Keratinocyte (primary cell): Measurements from ENCODE around the gene WNT9A. TPM values are rescaled to one million over a fixed set of nuclear protein-coding genes. Genes with fewer than 3 reads are reported as not detected.

Experiments used
- DNase-seq: peaks from one replicate; pipeline ENCODE4 v3.0.0-alpha.2; 2011; ENCODE audit warnings: low read depth, missing footprints, low spot score
- FAIRE-seq: peaks from 2 replicates; lab custom pipeline; 2011; peaks lifted over from hg19 to GRCh38; lab: Jason Lieb, UNC
- H2AFZ ChIP-seq: 2 replicates; pipeline ENCODE4 v1.6.0; 2012; ENCODE audit warnings: low read length, control low read depth, inconsistent platforms; ENCODE audit not compliant: control insufficient read depth
- H3K27ac ChIP-seq: 2 replicates; pipeline ENCODE4 v1.5.1; 2011; ENCODE audit warnings: low read length; ENCODE audit not compliant: control insufficient read depth, insufficient read depth
- H3K27me3 ChIP-seq: 3 replicates; pipeline ENCODE4 v1.6.0; 2011; ENCODE audit warnings: low read length; ENCODE audit not compliant: control insufficient read depth, insufficient read depth; ENCODE audit errors: extremely low read depth
- H3K36me3 ChIP-seq, 2 experiments: 2 replicates in 1 of 2; 3 replicates in 1 of 2; pipeline ENCODE4 v1.5.1; 2011; ENCODE audit warnings: low read length in 2 of 2, mild to moderate bottlenecking in 1 of 2; ENCODE audit not compliant: control insufficient read depth in 2 of 2, insufficient read depth in 2 of 2; ENCODE audit errors: extremely low read depth in 1 of 2
- H3K4me1 ChIP-seq: 3 replicates; pipeline ENCODE4 v1.5.1; 2011; ENCODE audit warnings: low read length; ENCODE audit not compliant: control insufficient read depth, insufficient read depth; ENCODE audit errors: extremely low read depth
- H3K4me2 ChIP-seq: 3 replicates; pipeline ENCODE4 v1.6.0; 2011; ENCODE audit warnings: low read depth, low read length; ENCODE audit not compliant: control insufficient read depth, insufficient read depth; ENCODE audit errors: extremely low read depth
- H3K4me3 ChIP-seq, 3 experiments: fragments of 200-600 bp in 1 of 3; sonication (generic) in 1 of 3; 2 replicates in 2 of 3; 3 replicates in 1 of 3; pipeline ENCODE4 v1.5.1; 2011 to 2016; ENCODE audit warnings: low read length in 3 of 3, mild to moderate bottlenecking in 3 of 3, control low read depth in 2 of 3, inconsistent platforms in 1 of 3, low read depth in 1 of 3, mixed read lengths in 1 of 3, mixed run types in 1 of 3, moderate library complexity in 1 of 3; ENCODE audit not compliant: control insufficient read depth in 2 of 3, insufficient read depth in 2 of 3; ENCODE audit errors: extremely low read depth in 1 of 3
- H3K79me2 ChIP-seq: 2 replicates; pipeline ENCODE4 v1.6.0; 2012; ENCODE audit warnings: low read length; ENCODE audit not compliant: control insufficient read depth, insufficient read depth
- H3K9ac ChIP-seq: 3 replicates; pipeline ENCODE4 v1.6.0; 2011; ENCODE audit warnings: low read length; ENCODE audit not compliant: control insufficient read depth, insufficient read depth; ENCODE audit errors: extremely low read depth
- H3K9me1 ChIP-seq: 3 replicates; pipeline ENCODE4 v1.6.0; 2011; ENCODE audit warnings: low read length; ENCODE audit not compliant: control insufficient read depth, insufficient read depth; ENCODE audit errors: extremely low read depth
- H3K9me3 ChIP-seq: 2 replicates; pipeline ENCODE4 v1.5.1; 2012; ENCODE audit warnings: low read depth, low read length; ENCODE audit not compliant: control insufficient read depth
- H4K20me1 ChIP-seq: 3 replicates; pipeline ENCODE4 v1.6.0; 2011; ENCODE audit warnings: low read length; ENCODE audit not compliant: control insufficient read depth, insufficient read depth; ENCODE audit errors: extremely low read depth
- EZH2 ChIP-seq: IDR thresholded peaks from one replicate; pipeline ENCODE4 v1.6.1; 2012; ENCODE audit warnings: inconsistent platforms, mild to moderate bottlenecking, low read length, moderate library complexity
- dilution Hi-C: fragments of 300-500 bp; cut with MboI; formaldehyde crosslinking; loops from one replicate; pipeline ENCODE4 v1.7.0; 2020; ENCODE audit warnings: low sequenced_read_pairs; ENCODE audit not compliant: extremely low pct_ligation_motif_present
- polyA plus RNA-seq, 5 experiments: library from polyadenylated mRNA; depleted of rRNA in 3 of 5; stranded (reverse) in 3 of 5; stranded (forward) in 1 of 5; unstranded in 1 of 5; fragments of >200 nt; gene quantifications; 1 replicate in 1 of 5; 2 replicates in 3 of 5; 3 replicates in 1 of 5; pipeline versions ENCODE4 v1.2.1 to v1.2.3, GENCODE V29; 2011 to 2012; ENCODE audit warnings: missing spikeins in 2 of 5, low read depth in 1 of 5, low replicate concordance in 1 of 5
- TF ChIP-seq, protein P1 (sequence below), 3 experiments: IDR thresholded peaks in 1 of 3; conservative IDR thresholded peaks in 1 of 3; optimal IDR thresholded peaks in 1 of 3; 2 replicates in 2 of 3; 3 replicates in 1 of 3; pipeline versions ENCODE3 to v1.5.1; 2011; ENCODE audit warnings: low read length in 3 of 3, mild to moderate bottlenecking in 3 of 3, moderate library complexity in 2 of 3, control low read depth in 1 of 3, inconsistent platforms in 1 of 3; ENCODE audit not compliant: insufficient read depth in 2 of 3; ENCODE audit errors: extremely low read depth in 1 of 3

The WNT9A gene
- polyA plus RNA-seq, 1 donor (not counting 4 experiments of a cell fraction or from before 2014, with no cell fraction given) = 1.7 TPM

DNA sequence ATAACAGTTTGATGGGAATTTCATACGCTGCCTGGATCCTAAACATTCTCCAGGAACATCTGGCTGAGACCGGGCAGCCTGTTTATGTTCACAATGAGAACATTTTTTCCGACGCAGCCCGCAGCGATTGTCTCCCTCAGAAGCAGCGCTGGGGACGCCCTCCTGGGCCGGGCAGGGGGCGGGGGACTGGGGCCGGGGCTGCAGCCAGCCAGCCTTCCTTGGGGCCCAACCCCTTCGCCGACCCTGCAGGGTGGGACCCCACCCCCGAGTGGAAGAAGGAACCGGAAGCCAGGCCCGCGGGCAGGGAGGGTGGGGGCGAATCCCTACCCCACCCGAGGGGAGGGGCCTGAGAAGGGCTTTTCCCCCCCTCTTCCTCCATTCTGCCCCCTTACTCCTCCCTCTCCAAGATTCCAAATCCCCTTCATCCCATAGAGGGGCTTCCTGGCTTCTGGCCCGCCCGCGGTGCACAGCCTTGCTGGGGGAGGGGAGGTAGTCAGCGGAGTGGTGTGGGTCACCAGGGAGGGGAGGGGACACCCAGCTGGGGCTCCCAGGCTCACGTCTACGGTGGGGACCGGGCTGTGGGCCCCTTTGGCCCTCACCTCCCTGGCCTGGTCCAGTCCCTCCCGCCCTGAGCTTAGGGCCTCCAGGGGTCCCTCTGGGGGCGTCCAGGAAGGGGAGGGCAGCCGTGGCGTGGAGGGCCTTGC is 60.6 kb downstream of the WNT9A start:
- Histone ChIP-seq H3K9me3 (no peaks in the 10 kb centered on the region), H3K79me2 (no peaks in the 10 kb centered on the region), H3K27ac (no peak overlapping the region), H3K9me1 (no peaks in the 10 kb centered on the region), H3K9ac (no peak overlapping the region), H2AFZ (peak overlapping the region; percentile 30), H3K36me3 (no peaks in the 10 kb centered on the region), H3K4me1 (peaks cover 19% of the 10 kb centered on the region), H3K4me3 (no peak overlapping the region), H4K20me1 (no peaks in the 10 kb centered on the region), H3K4me2 (peak overlapping the region; percentile 51), H3K27me3 (no peaks in the 10 kb centered on the region)
- DNase-seq (no peak), FAIRE-seq (no peak)
- no peak for TF ChIP-seq EZH2
- TF ChIP-seq, protein P1, sequence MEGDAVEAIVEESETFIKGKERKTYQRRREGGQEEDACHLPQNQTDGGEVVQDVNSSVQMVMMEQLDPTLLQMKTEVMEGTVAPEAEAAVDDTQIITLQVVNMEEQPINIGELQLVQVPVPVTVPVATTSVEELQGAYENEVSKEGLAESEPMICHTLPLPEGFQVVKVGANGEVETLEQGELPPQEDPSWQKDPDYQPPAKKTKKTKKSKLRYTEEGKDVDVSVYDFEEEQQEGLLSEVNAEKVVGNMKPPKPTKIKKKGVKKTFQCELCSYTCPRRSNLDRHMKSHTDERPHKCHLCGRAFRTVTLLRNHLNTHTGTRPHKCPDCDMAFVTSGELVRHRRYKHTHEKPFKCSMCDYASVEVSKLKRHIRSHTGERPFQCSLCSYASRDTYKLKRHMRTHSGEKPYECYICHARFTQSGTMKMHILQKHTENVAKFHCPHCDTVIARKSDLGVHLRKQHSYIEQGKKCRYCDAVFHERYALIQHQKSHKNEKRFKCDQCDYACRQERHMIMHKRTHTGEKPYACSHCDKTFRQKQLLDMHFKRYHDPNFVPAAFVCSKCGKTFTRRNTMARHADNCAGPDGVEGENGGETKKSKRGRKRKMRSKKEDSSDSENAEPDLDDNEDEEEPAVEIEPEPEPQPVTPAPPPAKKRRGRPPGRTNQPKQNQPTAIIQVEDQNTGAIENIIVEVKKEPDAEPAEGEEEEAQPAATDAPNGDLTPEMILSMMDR (optimal IDR thresholded peaks at IDR 0.05 in 1 of 3, IDR thresholded peaks at IDR 0.05 in 1 of 3, conservative IDR thresholded peaks at IDR 0.05 in 1 of 3; ENCODE audit: extremely low read depth in 1 of 3, insufficient read depth in 2 of 3, low read length in 3 of 3) = no peak
- dilution Hi-C loops = no loop called here

DNA sequence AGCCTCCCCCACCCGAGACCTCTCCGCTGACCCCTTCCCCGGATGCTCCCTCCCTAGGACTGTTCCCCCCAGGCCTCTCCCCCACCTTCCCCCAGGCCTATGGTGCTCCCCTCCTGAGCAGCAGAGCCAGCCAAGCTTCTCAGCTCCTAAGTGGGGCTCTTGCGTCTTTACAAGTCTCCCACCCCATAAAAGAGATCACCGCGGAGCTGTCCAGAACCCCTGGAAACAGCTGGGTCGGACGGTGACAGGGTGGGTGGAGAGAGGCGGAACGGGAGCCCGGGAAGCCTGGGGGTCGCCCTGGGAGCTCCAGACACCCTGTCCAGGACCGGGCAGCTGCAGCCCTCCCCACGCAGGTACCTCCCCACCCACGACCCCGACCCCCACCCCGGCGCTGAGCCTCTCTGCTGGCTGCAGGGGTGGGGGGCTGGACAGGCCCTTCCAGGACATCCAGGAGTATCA is 61.2 kb downstream of the WNT9A start:
- no peak for FAIRE-seq
- no peaks in the 10 kb centered on the region for H3K36me3 ChIP-seq

More for the DNA sequence above, 61.2 kb downstream of the WNT9A start:
- Histone ChIP-seq H3K27me3 (no peaks in the 10 kb centered on the region), H3K4me1 (peaks cover 19% of the 10 kb centered on the region), H3K9me1 (no peaks in the 10 kb centered on the region), H2AFZ (no peak overlapping the region), H3K4me3 (no peak overlapping the region), H3K4me2 (peak overlapping the region; percentile 76), H3K9me3 (no peaks in the 10 kb centered on the region), H4K20me1 (no peaks in the 10 kb centered on the region), H3K27ac (no peak overlapping the region), H3K79me2 (no peaks in the 10 kb centered on the region), H3K9ac (peak overlapping the region; percentile 71)
- TF ChIP-seq, protein P1 (optimal IDR thresholded peaks at IDR 0.05 in 1 of 3, IDR thresholded peaks at IDR 0.05 in 1 of 3, conservative IDR thresholded peaks at IDR 0.05 in 1 of 3; ENCODE audit: extremely low read depth in 1 of 3, insufficient read depth in 2 of 3, low read length in 3 of 3) = no peak
- TF ChIP-seq EZH2 = no peak
- DNase-seq = no peak
- dilution Hi-C loops = no loop called here
